CMK (cell line): ENCODE data around the gene DOCK11.

ENCODE experiments used
- DNase-seq: peaks from one replicate; pipeline ENCODE4 v3.0.0-alpha.2; 2010; ENCODE audit warnings: low read depth

The DOCK11 gene

GRCh38 chrX:118502161-118502789 lies 6.7 kb downstream of the DOCK11 start:
- no peak for DNase-seq

GRCh38 chrX:118503260-118504041 lies 7.8 kb downstream of the DOCK11 start:
- no peak for DNase-seq

GRCh38 chrX:118504581-118504980 lies 9.0 kb downstream of the DOCK11 start:
- no peak for DNase-seq

- no peak for DNase-seq
These were observed 11.3 kb downstream of the DOCK11 start for GRCh38 chrX:118506805-118507480.

- no peak for DNase-seq
These were observed 12.2 kb downstream of the DOCK11 start for GRCh38 chrX:118507766-118508165.

- DNase-seq, result no peak
These were observed 12.6 kb downstream of the DOCK11 start for GRCh38 chrX:118508221-118508620.

GRCh38 chrX:118508635-118509034 lies 13.0 kb downstream of the DOCK11 start:
- no peak for DNase-seq

GRCh38 chrX:118510111-118510510 lies 14.5 kb downstream of the DOCK11 start:
- DNase-seq, result no peak

- DNase-seq, result no peak
These were observed 17.7 kb downstream of the DOCK11 start for GRCh38 chrX:118513120-118513898.

GRCh38 chrX:118519411-118520215 lies 24.0 kb downstream of the DOCK11 start:
- no peak for DNase-seq

- DNase-seq, result peak; percentile 64
These were observed 24.9 kb downstream of the DOCK11 start for GRCh38 chrX:118520216-118521206.

GRCh38 chrX:118521435-118521834 lies 25.8 kb downstream of the DOCK11 start:
- no peak for DNase-seq

GRCh38 chrX:118522230-118522926 lies 26.8 kb downstream of the DOCK11 start:
- no peak for DNase-seq

- DNase-seq, result no peak
These were observed 28.3 kb downstream of the DOCK11 start for GRCh38 chrX:118523920-118524319.

- no peak for DNase-seq
These were observed 28.7 kb downstream of the DOCK11 start for GRCh38 chrX:118524344-118524743.

- DNase-seq, result no peak
These were observed 29.6 kb downstream of the DOCK11 start for GRCh38 chrX:118525174-118525730.

GRCh38 chrX:118526149-118526548 lies 30.5 kb downstream of the DOCK11 start:
- DNase-seq, result no peak

GRCh38 chrX:118528071-118528737 lies 32.6 kb downstream of the DOCK11 start:
- no peak for DNase-seq
